Middle frontal gyrus (tissue), 1 donor: ENCODE results near the gene MTERF1.
"Not testable (repeated sequence)": the region's sequence is repeated elsewhere in the genome, so short reads cannot be mapped to it uniquely, and the experiment has no call there.

Experiments
- DNase-seq: peaks from one replicate; pipeline ENCODE4 v3.0.0-alpha.2; 2015; ENCODE audit warnings: low spot score; ENCODE audit errors: extremely low spot score

The MTERF1 gene

GRCh38 chr7:91880413-91881241, at the start of gene MTERF1:
Gene MTERF1 (minus strand): TSS chr7:91880702. CDS start chr7:91880083, 619 bp downstream.
- peak; percentile 86 for DNase-seq

DNA sequence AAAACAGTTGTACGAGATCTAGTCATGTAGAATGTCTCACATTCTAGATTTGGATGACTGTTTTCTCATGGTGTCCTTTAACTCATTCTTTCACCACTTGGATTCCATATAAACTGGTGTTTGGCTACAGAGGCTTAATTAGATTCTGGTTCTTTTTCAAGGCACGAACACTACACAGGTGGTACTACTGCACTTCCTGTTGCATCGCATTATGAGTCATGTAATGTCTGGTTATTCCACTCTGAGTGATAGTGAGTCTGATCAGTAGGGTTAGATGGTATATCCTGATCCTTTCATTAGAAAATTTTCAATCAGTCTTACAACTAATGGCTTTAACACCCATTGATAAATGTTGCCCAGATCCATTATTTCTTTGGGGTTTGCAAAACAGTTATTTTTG, 49.0 kb upstream of the MTERF1 start:
- no peak for DNase-seq

DNA sequence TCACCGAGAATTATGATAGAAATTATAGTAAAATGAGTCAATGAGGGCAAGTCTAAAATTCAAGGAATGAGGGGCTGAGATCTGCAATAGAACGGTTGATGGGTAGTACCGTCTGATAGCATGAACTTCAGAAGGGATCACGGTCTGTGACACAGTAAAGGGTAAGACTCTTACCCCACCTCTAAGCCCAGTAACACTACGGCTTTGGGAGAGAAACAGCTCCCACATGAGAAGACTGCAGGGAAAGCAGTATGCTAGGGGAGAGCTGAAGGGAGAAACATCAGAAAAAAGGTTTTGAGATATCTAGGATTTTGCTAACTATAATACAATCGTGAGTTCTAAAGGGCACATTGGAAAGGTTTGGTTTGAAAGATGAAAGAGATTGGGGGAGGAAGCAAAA, 47.4 kb upstream of the MTERF1 start:
- DNase-seq: no peak

GRCh38 chr7:91922857-91923256, 42.4 kb upstream of the MTERF1 start:
- no peak for DNase-seq

GRCh38 chr7:91918356-91918755, 37.9 kb upstream of the MTERF1 start:
- no peak for DNase-seq

DNA sequence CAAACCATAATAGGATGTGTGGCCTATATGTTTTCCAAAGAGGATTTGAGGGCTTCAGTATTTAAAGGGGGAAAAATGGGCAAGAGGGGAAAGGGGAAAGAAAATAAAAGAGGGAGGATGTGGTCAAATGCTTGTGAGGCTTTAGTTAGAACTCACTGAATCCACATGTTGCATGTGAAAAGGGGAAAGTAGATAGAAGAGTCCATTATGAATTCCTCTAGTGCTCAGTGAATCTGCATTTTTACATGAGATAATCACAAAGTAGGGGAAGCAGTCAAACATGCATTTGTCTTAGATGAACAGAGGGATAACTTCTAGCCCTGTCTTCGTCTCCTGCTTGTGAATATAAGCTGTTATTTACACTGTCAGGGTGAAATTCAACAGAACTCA, 35.5 kb upstream of the MTERF1 start:
- no peak for DNase-seq

- no peak for DNase-seq
These were observed 35.0 kb upstream of the MTERF1 start for GRCh38 chr7:91915401-91916050.

DNA sequence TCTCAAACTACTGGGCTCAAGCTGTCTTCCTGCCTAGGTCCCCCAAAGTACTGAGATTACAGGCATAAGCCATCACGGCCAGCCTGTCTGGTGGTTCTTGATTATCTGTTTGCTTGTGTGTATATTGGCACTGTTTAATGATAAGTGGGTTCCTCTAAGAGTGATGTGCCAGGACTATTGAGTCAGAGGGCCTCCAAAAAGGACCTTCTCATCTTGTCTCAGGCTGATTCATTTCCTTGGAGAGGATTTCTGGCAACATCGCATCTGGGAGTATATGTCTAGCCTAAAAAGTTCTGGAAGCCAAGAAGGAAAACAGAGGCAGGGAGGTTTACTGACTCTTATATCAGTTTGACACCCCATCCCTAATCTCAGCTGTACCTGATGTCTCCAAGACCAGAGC, 33.1 kb upstream of the MTERF1 start:
- DNase-seq: no peak

- DNase-seq: no peak
These were observed 32.0 kb upstream of the MTERF1 start for GRCh38 chr7:91912494-91912893.

- no peak for DNase-seq
These were observed 30.6 kb upstream of the MTERF1 start for GRCh38 chr7:91911121-91911520.

- DNase-seq: no peak
These were observed 29.7 kb upstream of the MTERF1 start for GRCh38 chr7:91910171-91910570.

DNA sequence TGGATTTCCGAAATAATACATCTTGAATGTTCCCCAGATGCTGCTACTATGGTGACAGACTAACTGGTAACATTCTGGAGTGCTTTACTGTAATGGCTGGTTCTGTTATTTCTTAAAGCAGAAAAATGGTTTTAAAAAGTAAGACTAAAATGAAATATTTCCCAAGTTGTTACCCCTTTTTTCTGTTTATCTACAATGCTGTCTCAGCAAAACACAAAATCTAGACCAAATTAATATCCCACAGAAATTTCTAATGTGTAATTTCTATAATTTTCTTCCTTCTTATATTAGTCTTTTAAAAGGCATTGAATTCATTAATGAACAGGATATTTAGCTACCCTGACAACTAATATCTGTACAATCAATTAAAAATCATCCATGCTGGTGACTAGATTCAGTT, 19.1 kb upstream of the MTERF1 start:
- DNase-seq: no peak

GRCh38 chr7:91898240-91898992, 17.9 kb upstream of the MTERF1 start:
- DNase-seq: no peak

- no peak for DNase-seq
These were observed 14.4 kb upstream of the MTERF1 start for GRCh38 chr7:91894781-91895480.

GRCh38 chr7:91893699-91894098, 13.2 kb upstream of the MTERF1 start:
- not testable (repeated sequence) for DNase-seq

GRCh38 chr7:91892821-91893340, 12.4 kb upstream of the MTERF1 start:
- no peak for DNase-seq

GRCh38 chr7:91892099-91892705, 11.7 kb upstream of the MTERF1 start:
- DNase-seq: no peak

DNA sequence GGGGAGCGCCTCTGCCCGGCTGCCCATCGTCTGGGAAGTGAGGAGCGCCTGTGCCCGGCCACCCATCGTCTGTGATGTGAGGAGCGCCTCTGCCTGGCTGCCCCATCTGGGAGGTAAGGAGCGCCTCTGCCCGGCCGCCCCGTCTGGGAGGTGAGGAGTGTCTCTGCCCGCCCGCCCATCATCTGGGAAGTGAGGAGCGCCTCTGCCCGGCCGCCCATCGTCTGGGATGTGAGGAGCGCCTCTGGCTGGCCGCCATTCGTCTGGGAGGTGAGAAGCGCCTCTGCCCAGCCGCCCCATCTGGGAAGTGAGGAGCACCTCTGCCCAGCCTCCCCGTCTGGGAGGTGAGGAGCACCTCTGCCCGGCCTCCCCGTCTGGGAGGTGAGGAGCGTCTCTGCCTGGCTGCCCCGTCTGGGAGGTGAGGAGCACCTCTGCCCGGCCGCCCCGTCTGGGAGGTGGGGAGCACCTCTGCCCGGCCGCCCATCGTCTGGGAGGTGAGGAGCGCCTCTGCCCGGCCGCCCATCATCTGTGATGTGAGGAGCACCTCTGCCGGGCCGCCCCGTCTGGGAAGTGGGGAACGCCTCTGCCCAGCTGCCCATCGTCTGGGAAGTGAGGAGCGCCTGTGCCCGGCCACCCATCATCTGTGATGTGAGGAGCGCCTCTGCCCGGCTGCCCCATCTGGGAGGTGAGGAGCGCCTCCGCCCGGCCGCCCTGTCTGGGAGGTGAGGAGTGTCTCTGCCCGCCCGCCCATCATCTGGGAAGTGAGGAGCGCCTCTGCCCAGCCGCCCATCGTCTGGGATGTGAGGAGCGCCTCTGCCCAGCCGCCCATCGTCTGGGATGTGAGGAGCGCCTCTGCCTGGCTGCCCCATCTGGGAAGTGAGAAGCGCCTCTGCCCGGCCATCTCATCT, 8.0 kb upstream of the MTERF1 start:
- DNase-seq: not testable (repeated sequence)

- DNase-seq: not testable (repeated sequence)
These were observed 7.1 kb upstream of the MTERF1 start for GRCh38 chr7:91887336-91888213.
